SK-N-SH treated with all-trans-retinoic acid at 6 μM for 48 hours (cell line): ENCODE measurements around the gene EWSR1.

Experiments used
- ATAC-seq: fragments of 200-7000 bp; cut with Tn5 transposase; 3 replicates; pipeline ENCODE4 v1.9.1; 2020; ENCODE audit warnings: mild to moderate bottlenecking, moderate library complexity
- ARNTL ChIP-seq: fragments of 450-650 bp; formaldehyde crosslinking; IDR thresholded peaks from 2 replicates; pipeline ENCODE4 v1.5.0; 2020; ENCODE audit warnings: low read depth, mild to moderate bottlenecking, moderate library complexity, borderline replicate concordance
- BACH2 ChIP-seq: fragments of 250-450 bp; sonication (Bioruptor Pico); IDR thresholded peaks from 2 replicates; pipeline ENCODE4 v1.9.0; 2021; ENCODE audit warnings: mild to moderate bottlenecking, borderline replicate concordance
- CREB5 ChIP-seq: fragments of 250-450 bp; sonication (Bioruptor Pico); IDR thresholded peaks from 2 replicates; pipeline ENCODE4 v1.5.1; 2020; ENCODE audit warnings: low read depth, mild to moderate bottlenecking, moderate library complexity
- CSDC2 ChIP-seq: fragments of 250-450 bp; sonication (Bioruptor Pico); IDR thresholded peaks from 2 replicates; pipeline ENCODE4 v1.5.0; 2020; ENCODE audit warnings: mild to moderate bottlenecking, moderate library complexity
- CSRNP3 ChIP-seq: fragments of 250-450 bp; sonication (Bioruptor Pico); IDR thresholded peaks from 2 replicates; pipeline ENCODE4 v1.5.1; 2021; ENCODE audit warnings: mild to moderate bottlenecking, moderate library complexity
- ESRRG ChIP-seq: fragments of 250-450 bp; sonication (Bioruptor Pico); IDR thresholded peaks from 2 replicates; pipeline ENCODE4 v1.6.1; 2021; ENCODE audit warnings: mild to moderate bottlenecking
- GLIS3 ChIP-seq: fragments of 250-450 bp; sonication (Bioruptor Pico); IDR thresholded peaks from 2 replicates; pipeline ENCODE4 v1.5.0; 2020; ENCODE audit warnings: mild to moderate bottlenecking, moderate library complexity
- ISL1 ChIP-seq: fragments of 250-450 bp; sonication (Bioruptor Pico); IDR thresholded peaks from 2 replicates; pipeline ENCODE4 v2.1.2; 2022; ENCODE audit warnings: mild to moderate bottlenecking, moderate library complexity
- OSR1 ChIP-seq: fragments of 250-450 bp; sonication (Bioruptor Pico); IDR thresholded peaks from 2 replicates; pipeline ENCODE4 v1.8.0; 2022; ENCODE audit warnings: moderate library complexity, mild to moderate bottlenecking, inconsistent platforms
- POU6F1 ChIP-seq: fragments of 250-450 bp; sonication (Bioruptor Pico); IDR thresholded peaks from 2 replicates; pipeline ENCODE4 v1.8.0; 2021; ENCODE audit warnings: low read depth, mild to moderate bottlenecking, moderate library complexity, borderline replicate concordance
- PPARA ChIP-seq: fragments of 250-450 bp; sonication (Bioruptor Pico); IDR thresholded peaks from 2 replicates; pipeline ENCODE4 v1.5.0; 2020; ENCODE audit warnings: mild to moderate bottlenecking, borderline replicate concordance
- RARB ChIP-seq: fragments of 250-450 bp; sonication (Bioruptor Pico); IDR thresholded peaks from 2 replicates; pipeline ENCODE4 v1.8.0; 2021; ENCODE audit warnings: mild to moderate bottlenecking, moderate library complexity
- SNAI2 ChIP-seq: fragments of 250-450 bp; sonication (Bioruptor Pico); IDR thresholded peaks from 2 replicates; pipeline ENCODE4 v1.5.0; 2020; ENCODE audit warnings: mild to moderate bottlenecking, moderate library complexity
- TCF4 ChIP-seq: fragments of 250-450 bp; sonication (Bioruptor Pico); IDR thresholded peaks from 2 replicates; pipeline ENCODE4 v1.8.0; 2021; ENCODE audit warnings: mild to moderate bottlenecking, moderate library complexity, borderline replicate concordance
- TOX ChIP-seq: fragments of 250-450 bp; sonication (Bioruptor Pico); IDR thresholded peaks from 2 replicates; pipeline ENCODE4 v1.8.0; 2021; ENCODE audit warnings: mild to moderate bottlenecking, moderate library complexity, borderline replicate concordance
- TSHZ2 ChIP-seq: fragments of 250-450 bp; sonication (Bioruptor Pico); IDR thresholded peaks from 2 replicates; pipeline ENCODE4 v1.5.0; 2020; ENCODE audit warnings: mild to moderate bottlenecking, moderate library complexity
- ZC3H10 ChIP-seq: fragments of 250-450 bp; sonication (Bioruptor Pico); IDR thresholded peaks from 2 replicates; pipeline ENCODE4 v1.5.1; 2021; ENCODE audit warnings: mild to moderate bottlenecking, moderate library complexity
- ZFP3 ChIP-seq: fragments of 250-450 bp; sonication (Bioruptor Pico); IDR thresholded peaks from 2 replicates; pipeline ENCODE4 v1.5.0; 2020; ENCODE audit warnings: mild to moderate bottlenecking, moderate library complexity
- ZNF70 ChIP-seq: fragments of 450-650 bp; formaldehyde crosslinking; IDR thresholded peaks from 2 replicates; pipeline ENCODE4 v1.5.0; 2020; ENCODE audit warnings: mild to moderate bottlenecking, moderate library complexity
- ZNF8 ChIP-seq: fragments of 450-650 bp; formaldehyde crosslinking; IDR thresholded peaks from 2 replicates; pipeline ENCODE4 v1.5.0; 2020; ENCODE audit warnings: mild to moderate bottlenecking, moderate library complexity

Gene EWSR1

GRCh38 chr22:29254286-29254660 lies 13.8 kb upstream of the EWSR1 start:
- ATAC-seq = no peak
- TF ChIP-seq ARNTL = no peak
- TF ChIP-seq SNAI2 (CRISPR knock-in tag) = no peak
- TF ChIP-seq ZNF8 (CRISPR knock-in tag) = no peak
- no peak for TF ChIP-seq ESRRG (CRISPR knock-in tag)
- TF ChIP-seq ISL1 (CRISPR knock-in tag) = no peak
- TF ChIP-seq CSDC2 (CRISPR knock-in tag) = no peak
- TF ChIP-seq TSHZ2 (CRISPR knock-in tag) = no peak
- TF ChIP-seq ZC3H10 (CRISPR knock-in tag) = no peak
- no peak for TF ChIP-seq CREB5 (CRISPR knock-in tag)
- TF ChIP-seq BACH2 (CRISPR knock-in tag) = no peak
- no peak for TF ChIP-seq ZNF70 (CRISPR knock-in tag)
- TF ChIP-seq GLIS3 (CRISPR knock-in tag) = no peak
- no peak for TF ChIP-seq TCF4
- TF ChIP-seq POU6F1 = no peak
- no peak for TF ChIP-seq RARB (CRISPR knock-in tag)
- TF ChIP-seq ZFP3 (CRISPR knock-in tag) = no peak
- TF ChIP-seq PPARA (CRISPR knock-in tag) = no peak
- TF ChIP-seq TOX (CRISPR knock-in tag) = no peak
- no peak for TF ChIP-seq CSRNP3 (CRISPR knock-in tag)
- TF ChIP-seq, all 23 proteins: peak for 0

GRCh38 chr22:29255064-29255621 lies 12.9 kb upstream of the EWSR1 start:
- no peak for ATAC-seq
- TF ChIP-seq ZNF8 (CRISPR knock-in tag) = no peak

GRCh38 chr22:29256606-29257325 lies 11.3 kb upstream of the EWSR1 start:
- no peak for ATAC-seq
- no peak for TF ChIP-seq OSR1 (CRISPR knock-in tag)
- no peak for TF ChIP-seq CSRNP3 (CRISPR knock-in tag)

GRCh38 chr22:29257751-29258181 lies 10.3 kb upstream of the EWSR1 start:
- ATAC-seq = no peak
- TF ChIP-seq ARNTL = no peak
- TF ChIP-seq, all 23 proteins: peak for 0
